Measurements from ENCODE around the gene DBI.

DNA sequence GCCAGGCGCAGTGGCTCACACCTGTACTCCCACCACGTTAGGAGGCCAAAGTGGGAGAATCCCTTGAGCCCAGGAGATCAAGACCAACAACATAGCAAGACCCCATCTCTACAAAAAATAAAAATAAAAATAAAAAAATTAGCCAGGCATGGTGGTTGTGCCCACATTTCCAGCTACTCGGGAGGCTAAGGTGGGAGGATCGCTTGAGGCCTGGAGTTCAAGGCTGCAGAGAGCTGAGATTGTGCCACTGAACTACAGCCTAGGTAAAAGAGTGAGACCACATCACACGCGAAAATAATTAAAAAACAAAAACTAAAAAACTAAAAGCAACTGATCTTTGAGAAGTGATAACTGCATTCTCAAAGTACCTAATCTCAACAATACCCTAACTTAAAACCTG, 2.0 kb upstream of the DBI start:
- no peak for TF ChIP-seq EZH2phosphoT487 (IDR thresholded peaks at IDR 0.05; ENCODE audit: borderline replicate concordance, low read length)
- no peak for TF ChIP-seq CTCF (conservative IDR thresholded peaks at IDR 0.05; ENCODE audit: low read depth, low read length)
- no peak for TF ChIP-seq EZH2 (IDR thresholded peaks at IDR 0.05; ENCODE audit: low read length, unreplicated experiment)

Measured in PC-3 (cell line).